Uterus (tissue), 2 donors: ENCODE measurements around the gene NUP88.

ENCODE experiments used
- POLR2A ChIP-seq, 2 donors: fragments of 450-650 bp; IDR thresholded peaks; one replicate each; pipeline ENCODE4 v1.6.1; 2016; ENCODE audit warnings: antibody characterized with exemption in 2 of 2, mild to moderate bottlenecking in 1 of 2, moderate library complexity in 1 of 2
- TF ChIP-seq, protein P1 (sequence below), 4 experiments: fragments of 200-600 bp in 2 of 4; fragments of 450-650 bp in 2 of 4; sonication (generic) in 2 of 4; IDR thresholded peaks; one replicate each; pipeline ENCODE4 v1.5.1; 2016 to 2019; ENCODE audit warnings: antibody characterized with exemption in 4 of 4, mild to moderate bottlenecking in 2 of 4, moderate library complexity in 1 of 4

DNA sequence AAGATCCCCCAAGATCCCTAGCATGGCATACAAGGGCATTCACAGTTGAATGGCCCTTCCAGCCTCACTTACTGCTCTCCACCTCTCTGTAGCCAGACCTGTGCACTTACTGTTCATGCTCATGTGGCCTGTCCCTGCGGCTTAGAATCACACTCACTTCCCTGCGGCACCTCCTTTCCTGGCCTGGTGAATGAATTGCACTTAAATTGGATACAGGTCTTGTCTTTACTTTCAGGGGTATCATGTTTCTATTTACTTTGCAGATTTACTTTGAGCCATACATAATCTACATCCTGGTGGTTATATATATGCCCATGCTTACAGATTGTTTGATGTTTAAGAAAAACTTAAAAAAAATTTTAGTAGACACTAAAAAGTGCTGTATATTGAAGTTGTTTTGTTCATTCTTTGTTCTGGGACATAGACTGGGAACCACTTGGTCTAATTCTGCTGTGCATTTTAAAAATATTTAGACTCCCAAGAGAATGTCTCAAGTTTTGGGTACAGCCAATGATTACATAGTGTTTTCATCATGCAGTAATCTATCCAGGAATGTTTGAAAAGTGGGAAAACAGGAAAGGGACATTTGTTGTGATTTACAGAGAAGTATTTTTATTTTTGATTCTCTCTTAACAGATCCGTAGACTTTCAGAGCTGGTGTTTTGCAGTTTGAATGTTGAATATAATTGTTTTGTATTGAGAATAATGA is 63.9 kb downstream of the NUP88 start:
- TF ChIP-seq, protein P1, sequence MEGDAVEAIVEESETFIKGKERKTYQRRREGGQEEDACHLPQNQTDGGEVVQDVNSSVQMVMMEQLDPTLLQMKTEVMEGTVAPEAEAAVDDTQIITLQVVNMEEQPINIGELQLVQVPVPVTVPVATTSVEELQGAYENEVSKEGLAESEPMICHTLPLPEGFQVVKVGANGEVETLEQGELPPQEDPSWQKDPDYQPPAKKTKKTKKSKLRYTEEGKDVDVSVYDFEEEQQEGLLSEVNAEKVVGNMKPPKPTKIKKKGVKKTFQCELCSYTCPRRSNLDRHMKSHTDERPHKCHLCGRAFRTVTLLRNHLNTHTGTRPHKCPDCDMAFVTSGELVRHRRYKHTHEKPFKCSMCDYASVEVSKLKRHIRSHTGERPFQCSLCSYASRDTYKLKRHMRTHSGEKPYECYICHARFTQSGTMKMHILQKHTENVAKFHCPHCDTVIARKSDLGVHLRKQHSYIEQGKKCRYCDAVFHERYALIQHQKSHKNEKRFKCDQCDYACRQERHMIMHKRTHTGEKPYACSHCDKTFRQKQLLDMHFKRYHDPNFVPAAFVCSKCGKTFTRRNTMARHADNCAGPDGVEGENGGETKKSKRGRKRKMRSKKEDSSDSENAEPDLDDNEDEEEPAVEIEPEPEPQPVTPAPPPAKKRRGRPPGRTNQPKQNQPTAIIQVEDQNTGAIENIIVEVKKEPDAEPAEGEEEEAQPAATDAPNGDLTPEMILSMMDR (IDR thresholded peaks at IDR 0.05) = no peak
- TF ChIP-seq POLR2A (IDR thresholded peaks at IDR 0.05) = no peak
